Daoy (cell line): Measurements from ENCODE around the gene TRIM29. TPM values are rescaled to one million over a fixed set of nuclear protein-coding genes. Genes with fewer than 3 reads are reported as not detected.

Experiments
- DNase-seq: peaks from one replicate; pipeline ENCODE4 v3.0.0-alpha.2; 2015; ENCODE audit warnings: low read depth
- total RNA-seq: library from RNA; depleted of rRNA; stranded (reverse); fragments of >200 nt; shearing (Covaris generic); gene quantifications from 2 replicates; pipeline ENCODE4 v1.2.3, GENCODE V29; 2014; rRNA removed

Gene TRIM29
- total RNA-seq, 1 experiment from 2014 or later, result 0.06 TPM

- DNase-seq, result no peak
These were observed 75.4 kb downstream of the TRIM29 start for GRCh38 chr11:120062561-120062930.

DNA sequence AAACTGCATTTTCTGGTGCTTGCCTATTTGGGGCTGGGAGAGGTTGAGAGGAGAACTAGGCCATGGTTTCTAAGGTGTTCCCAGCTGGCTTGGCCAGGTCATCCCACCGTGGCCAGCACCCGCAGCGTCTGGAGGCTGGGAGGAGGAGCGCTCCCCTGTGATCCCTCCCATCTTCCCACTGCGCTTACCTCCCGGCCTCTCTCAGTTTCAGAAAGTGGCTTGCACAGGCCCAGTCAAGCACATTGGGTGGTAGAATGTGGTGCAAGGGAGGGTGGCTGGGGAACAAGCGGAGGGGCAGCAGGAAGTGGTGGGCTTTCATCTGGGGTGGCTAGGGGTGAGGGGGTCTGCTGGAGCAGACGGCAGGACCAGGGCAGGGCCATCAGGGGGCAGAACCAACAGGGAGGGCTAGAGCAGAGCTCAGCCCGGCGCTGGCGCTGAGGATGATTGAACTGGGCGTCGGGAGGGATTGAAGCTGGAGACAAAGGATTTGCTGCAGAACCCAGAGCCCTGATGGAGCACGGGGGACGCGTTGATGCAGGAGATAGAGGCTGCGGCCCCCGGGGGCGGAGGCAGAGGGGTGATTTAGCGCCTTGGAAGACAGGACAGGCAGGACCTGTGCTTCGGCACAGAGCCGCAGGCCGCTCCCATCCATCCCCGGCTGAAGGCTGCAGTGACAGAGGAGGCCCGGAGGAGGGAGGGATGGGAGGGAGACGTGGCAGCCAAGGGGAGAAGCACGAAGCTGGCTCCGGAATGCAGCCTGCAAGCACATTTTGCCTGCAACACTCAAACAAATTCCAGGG is 76.0 kb downstream of the TRIM29 start:
- DNase-seq, result no peak

Other genes starting within 250 kb of the TRIM29 start
- gene OAF, start 72.9 kb upstream of the TRIM29 start, total RNA-seq, result 57.1 and 62.2 TPM in 2 replicates
- gene POU2F3, start 102.0 kb upstream of the TRIM29 start, total RNA-seq, result not detected in 2 replicates
- 5.7 and 11.4 TPM in 2 replicates for gene TLCD5, start 187.2 kb upstream of the TRIM29 start, total RNA-seq
- gene ARHGEF12, start 198.3 kb upstream of the TRIM29 start, total RNA-seq, result 20.4 and 20.8 TPM in 2 replicates